Measurements from ENCODE around the gene CLHC1.

The CLHC1 gene

GRCh38 chr2:55168221-55169154, 63.6 kb downstream of the CLHC1 start:
- peak; percentile 86 for DNase-seq (ENCODE audit: low read depth, low spot score)
- H3K4me3 ChIP-seq (ENCODE audit: low read depth, low read length): no peak overlapping the region
- peak; percentile 76 for TF ChIP-seq CTCF (IDR thresholded peaks at IDR 0.05; ENCODE audit: low read depth, low read length)
- in situ Hi-C loops (cut with HindIII; ENCODE audit: low sequenced_read_pairs): no loop called here

- TF ChIP-seq CTCF (IDR thresholded peaks at IDR 0.05; ENCODE audit: low read depth, low read length): no peak
- in situ Hi-C loops (cut with HindIII; ENCODE audit: low sequenced_read_pairs): no loop called here
- DNase-seq (ENCODE audit: low read depth, low spot score): peak; percentile 58
- H3K4me3 ChIP-seq (ENCODE audit: low read depth, low read length): no peak overlapping the region
These were observed 66.5 kb downstream of the CLHC1 start for GRCh38 chr2:55165626-55166025.

- no peak overlapping the region for H3K4me3 ChIP-seq (ENCODE audit: low read depth, low read length)
- TF ChIP-seq CTCF (IDR thresholded peaks at IDR 0.05; ENCODE audit: low read depth, low read length): no peak
- in situ Hi-C loops (cut with HindIII; ENCODE audit: low sequenced_read_pairs): no loop called here
- DNase-seq (ENCODE audit: low read depth, low spot score): no peak
These were observed 67.3 kb downstream of the CLHC1 start for GRCh38 chr2:55164534-55165480.

GRCh38 chr2:55163941-55164390, 68.1 kb downstream of the CLHC1 start:
- no peak for DNase-seq (ENCODE audit: low read depth, low spot score)
- TF ChIP-seq CTCF (IDR thresholded peaks at IDR 0.05; ENCODE audit: low read depth, low read length): no peak
- in situ Hi-C loops (cut with HindIII; ENCODE audit: low sequenced_read_pairs): no loop called here
- no peak overlapping the region for H3K4me3 ChIP-seq (ENCODE audit: low read depth, low read length)

GRCh38 chr2:55163274-55163721, 68.8 kb downstream of the CLHC1 start:
- in situ Hi-C loops (cut with HindIII; ENCODE audit: low sequenced_read_pairs): no loop called here
- DNase-seq (ENCODE audit: low read depth, low spot score): peak; percentile 57
- TF ChIP-seq CTCF (IDR thresholded peaks at IDR 0.05; ENCODE audit: low read depth, low read length): no peak
- no peak overlapping the region for H3K4me3 ChIP-seq (ENCODE audit: low read depth, low read length)

GRCh38 chr2:55162284-55163006, 69.6 kb downstream of the CLHC1 start:
- DNase-seq (ENCODE audit: low read depth, low spot score): no peak
- no peak overlapping the region for H3K4me3 ChIP-seq (ENCODE audit: low read depth, low read length)
- no peak for TF ChIP-seq CTCF (IDR thresholded peaks at IDR 0.05; ENCODE audit: low read depth, low read length)
- in situ Hi-C loops (cut with HindIII; ENCODE audit: low sequenced_read_pairs): no loop called here

Measured in astrocyte of the spinal cord (primary cell).